HG03521 (cell line): ENCODE data around the gene ABCG4.

Experiments
- ATAC-seq: cut with Tn5 transposase; IDR thresholded peaks from one replicate; pipeline ENCODE4 v1.9.1; 2021; ENCODE audit warnings: mild to moderate bottlenecking, moderate library complexity; ENCODE audit not compliant: unreplicated experiment

The ABCG4 gene

GRCh38 chr11:119205080-119205479 is 56.2 kb downstream of the ABCG4 start:
- ATAC-seq: no peak

GRCh38 chr11:119205574-119206510 is 57.0 kb downstream of the ABCG4 start, which contains the start of gene CBL:
Gene CBL (plus strand): TSS chr11:119206339. CDS start chr11:119206418, 79 bp downstream.
- peak; percentile 84 for ATAC-seq

GRCh38 chr11:119206511-119207414 is 57.9 kb downstream of the ABCG4 start:
- ATAC-seq: peak; percentile 23

- no peak for ATAC-seq
Measured at GRCh38 chr11:119207415-119207960, 58.6 kb downstream of the ABCG4 start.

- no peak for ATAC-seq
Measured at GRCh38 chr11:119209186-119209585, 60.3 kb downstream of the ABCG4 start.

GRCh38 chr11:119210050-119210449 is 61.2 kb downstream of the ABCG4 start:
- no peak for ATAC-seq
